Dermis blood vessel endothelial cell (primary cell): ENCODE data around the gene IKZF3. TPM values are rescaled to one million over a fixed set of nuclear protein-coding genes. Genes with fewer than 3 reads are reported as not detected.
A peak's percentile ranks its signal among the peaks of the same experiment; 100 is the strongest.

Source experiments
- DNase-seq: peaks from one replicate; pipeline ENCODE4 v3.0.0; 2010
- total RNA-seq: library from RNA; depleted of rRNA; stranded (reverse); fragments of >200 nt; gene quantifications from 2 replicates; pipeline ENCODE4 v1.2.3, GENCODE V29; 2014

Gene IKZF3
- total RNA-seq, 1 donor from 2014 or later, result not detected

GRCh38 chr17:39814497-39814896 is 49.6 kb downstream of the IKZF3 start:
- no peak for DNase-seq

GRCh38 chr17:39813631-39814030 is 50.5 kb downstream of the IKZF3 start:
- DNase-seq, result no peak

GRCh38 chr17:39812466-39812865 is 51.6 kb downstream of the IKZF3 start:
- no peak for DNase-seq

DNA sequence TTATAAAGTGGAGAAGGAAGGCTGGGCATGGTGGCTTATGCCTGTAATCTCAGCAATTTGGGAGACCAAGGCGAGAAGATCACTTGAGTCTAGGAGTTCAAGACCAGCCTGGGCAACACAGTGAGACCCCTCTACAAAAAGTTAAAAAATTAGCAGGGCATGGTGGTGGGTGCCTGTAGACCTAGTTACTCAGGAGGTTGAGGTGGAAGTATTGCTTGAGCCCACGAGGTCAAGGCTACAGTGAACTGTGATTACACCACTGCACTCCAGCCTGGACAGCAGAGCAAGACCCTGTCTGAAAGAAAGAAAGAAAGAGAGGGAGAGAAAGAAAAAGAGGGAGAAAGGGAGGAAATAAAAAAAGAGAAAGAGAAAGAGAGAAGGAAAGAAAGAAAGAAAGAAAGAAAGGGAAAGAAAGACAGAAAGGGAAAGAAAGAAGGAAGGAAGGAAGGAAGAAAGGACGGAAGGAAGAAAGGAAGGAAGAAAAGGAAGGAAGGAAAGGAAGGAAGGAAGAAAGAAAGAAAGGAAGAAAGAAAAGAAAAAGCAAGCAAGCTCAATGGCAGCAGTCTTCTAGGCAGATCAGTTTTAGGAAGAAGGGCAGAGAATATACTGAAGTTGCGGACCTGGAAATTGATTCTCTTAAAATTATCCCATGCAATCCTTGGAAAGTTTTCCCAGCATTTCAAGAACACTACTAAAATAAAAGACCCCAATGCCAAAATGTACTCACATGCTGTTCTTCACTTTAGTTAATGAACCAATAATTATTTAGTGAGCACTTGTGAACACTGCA is 53.0 kb downstream of the IKZF3 start:
- DNase-seq, result no peak

GRCh38 chr17:39809221-39809620 is 54.9 kb downstream of the IKZF3 start:
- no peak for DNase-seq

DNA sequence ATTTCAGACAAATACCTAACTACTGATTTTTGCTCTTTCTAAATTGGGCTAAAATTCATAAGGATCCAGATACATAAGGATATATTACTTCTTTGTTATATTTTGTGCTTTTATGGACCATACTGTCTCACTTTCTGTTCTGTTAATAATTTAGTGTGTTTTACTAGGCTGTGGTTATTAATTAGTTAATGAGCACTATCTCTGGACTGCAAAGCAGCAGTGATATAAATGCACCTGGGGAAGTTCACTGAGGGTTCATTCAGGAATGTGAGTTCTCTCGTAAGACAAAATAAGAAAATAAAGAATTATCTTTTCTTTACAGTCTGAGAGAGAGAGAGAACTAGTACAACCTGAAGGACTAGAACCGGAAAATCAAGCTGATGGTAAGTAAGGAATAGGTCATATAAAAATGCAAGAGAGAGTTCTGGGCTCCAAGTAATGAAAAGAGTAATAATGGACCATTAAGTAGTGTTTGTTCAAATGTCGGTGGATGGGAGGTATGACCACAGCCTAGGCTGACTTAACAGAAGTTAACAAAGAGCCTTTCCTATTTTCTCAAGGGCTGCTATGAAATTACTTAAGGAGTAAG is 55.6 kb downstream of the IKZF3 start:
- DNase-seq, result no peak

GRCh38 chr17:39804839-39805238 is 59.3 kb downstream of the IKZF3 start:
- DNase-seq, result no peak

GRCh38 chr17:39801055-39801454 is 63.1 kb downstream of the IKZF3 start:
- DNase-seq, result no peak

- peak; percentile 1 for DNase-seq
Measured at GRCh38 chr17:39800540-39800939, 63.6 kb downstream of the IKZF3 start.

GRCh38 chr17:39799395-39799794 is 64.7 kb downstream of the IKZF3 start:
- DNase-seq, result no peak

DNA sequence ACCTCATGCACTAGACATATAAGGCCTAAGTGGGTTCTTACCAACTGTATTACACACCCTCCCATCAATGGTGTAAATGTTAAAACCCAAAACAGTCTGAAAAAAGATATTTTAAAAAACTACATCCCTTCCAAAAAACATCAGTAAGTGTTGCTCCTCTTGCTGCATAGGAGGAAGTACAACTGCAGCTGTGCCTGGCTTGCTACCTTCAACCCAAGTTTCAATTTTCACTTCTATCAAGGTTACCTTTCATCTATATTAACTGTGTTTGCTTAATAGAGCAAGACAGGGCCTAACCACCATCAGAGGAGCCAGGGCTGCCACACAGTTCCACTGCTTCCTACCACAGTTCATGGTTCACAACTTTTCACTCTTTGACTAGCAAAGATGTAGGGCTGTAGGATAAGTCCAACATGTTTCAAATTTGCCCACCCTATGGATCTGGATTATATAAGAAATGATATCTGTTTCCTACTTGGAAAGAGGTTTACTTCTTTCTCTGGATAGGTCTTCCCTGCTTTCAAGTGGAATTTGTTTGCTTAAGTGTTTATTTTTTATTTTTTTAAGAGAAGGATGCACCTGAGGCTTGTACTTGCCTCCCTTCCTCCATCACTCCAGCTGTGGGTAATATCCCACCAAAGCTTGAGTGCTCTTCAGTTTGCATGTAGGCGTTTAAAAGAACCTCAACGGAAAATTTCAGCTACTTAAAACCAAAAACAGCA is 69.7 kb downstream of the IKZF3 start:
- no peak for DNase-seq

- DNase-seq, result no peak
Measured at GRCh38 chr17:39793301-39793872, 70.7 kb downstream of the IKZF3 start.

- DNase-seq, result no peak
Measured at GRCh38 chr17:39792526-39793221, 71.4 kb downstream of the IKZF3 start.

GRCh38 chr17:39791111-39791992 is 72.8 kb downstream of the IKZF3 start:
- no peak for DNase-seq

GRCh38 chr17:39787743-39788484 is 76.2 kb downstream of the IKZF3 start:
- DNase-seq, result no peak

GRCh38 chr17:39787041-39787440 is 77.1 kb downstream of the IKZF3 start:
- DNase-seq, result no peak

- no peak for DNase-seq
Measured at GRCh38 chr17:39782980-39783379, 81.1 kb downstream of the IKZF3 start.

DNA sequence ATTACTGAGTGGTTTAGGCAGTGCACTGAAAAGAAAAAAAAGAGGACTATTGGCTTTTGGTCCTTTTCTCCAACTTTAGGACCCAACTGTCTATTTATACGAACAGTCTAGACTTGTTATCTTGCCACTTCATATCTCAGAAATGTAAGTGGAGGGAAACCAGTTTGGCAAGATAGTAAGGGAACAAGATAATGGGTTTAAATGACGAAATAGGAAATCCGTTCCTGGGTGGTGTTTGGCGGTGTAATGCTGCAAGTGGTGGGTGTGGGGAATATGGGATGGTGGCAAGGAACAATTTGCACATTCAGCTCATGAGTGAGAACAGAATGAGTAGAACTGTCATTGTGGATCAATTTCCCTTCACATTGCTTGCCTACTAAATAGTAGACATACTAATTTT is 81.6 kb downstream of the IKZF3 start:
- DNase-seq, result no peak

DNA sequence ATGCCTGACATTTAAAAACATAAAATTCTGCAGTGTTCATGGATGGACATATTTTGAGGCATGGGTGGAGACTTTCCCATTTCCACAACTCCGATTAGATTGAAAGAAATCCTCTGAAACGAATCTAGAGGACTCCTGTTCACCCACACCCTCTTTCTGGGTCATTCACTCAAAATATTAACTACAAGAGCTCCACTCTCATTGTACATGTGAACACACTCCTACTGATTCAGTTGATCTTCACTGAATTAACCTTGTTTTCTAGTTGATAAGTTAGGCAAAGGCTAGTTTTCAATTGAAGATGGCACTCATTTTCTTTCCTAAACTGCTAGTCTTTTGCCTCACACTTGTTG is 82.3 kb downstream of the IKZF3 start:
- no peak for DNase-seq

DNA sequence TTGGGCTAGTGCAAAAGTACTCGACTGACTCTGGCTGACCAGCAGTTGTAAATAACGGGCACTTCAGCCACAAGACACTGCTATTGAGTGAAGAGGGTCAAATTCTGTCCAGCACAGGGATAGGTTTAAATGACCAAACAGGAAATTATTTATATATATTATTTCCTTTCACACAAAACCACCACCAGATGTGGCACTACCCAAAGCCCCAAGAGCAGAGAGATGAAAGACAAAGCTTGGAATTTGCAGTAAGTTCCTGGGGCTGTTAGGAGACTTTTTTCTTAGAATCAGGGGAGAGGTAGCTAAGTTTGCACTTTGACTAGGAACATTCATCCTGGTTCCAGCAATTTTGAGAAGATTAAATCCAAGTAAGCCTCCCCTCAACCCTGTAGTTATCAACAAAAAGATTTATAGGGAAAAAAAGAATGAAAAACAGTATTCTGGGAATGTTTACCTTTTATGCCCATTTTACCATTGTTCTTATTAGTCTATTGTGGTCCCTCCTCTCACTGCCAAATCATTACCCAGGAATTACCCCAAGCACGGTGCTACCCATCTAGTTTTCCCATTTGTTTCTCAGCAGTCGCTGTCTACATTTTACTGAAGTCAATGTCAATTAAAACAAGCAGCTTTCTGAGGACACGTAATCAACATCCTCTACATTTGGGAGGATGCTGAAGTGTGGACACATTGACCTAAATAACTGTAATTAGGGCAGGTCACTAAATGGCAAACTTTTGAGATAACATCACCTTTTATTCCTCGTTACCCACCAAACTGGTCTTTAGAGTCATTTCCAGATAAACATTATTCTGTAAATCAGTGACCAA is 82.9 kb downstream of the IKZF3 start:
- peak; percentile 12 for DNase-seq
